IPS-20b (cell line): ENCODE data around the gene SUSD2.
"Not testable (repeated sequence)": the region's sequence is repeated elsewhere in the genome, so short reads cannot be mapped to it uniquely, and the experiment has no call there.

Experiments used
- H3K27ac ChIP-seq: one replicate; pipeline ENCODE4 v1.5.1; 2013; ENCODE audit warnings: low read length
- H3K27me3 ChIP-seq: 2 replicates; pipeline ENCODE4 v1.6.1; 2013; ENCODE audit warnings: mild to moderate bottlenecking, low read length, inconsistent platforms; ENCODE audit not compliant: insufficient read depth
- H3K36me3 ChIP-seq: 2 replicates; pipeline ENCODE4 v1.6.1; 2013; ENCODE audit warnings: low read depth, mild to moderate bottlenecking, inconsistent platforms, low read length, moderate library complexity; ENCODE audit not compliant: insufficient read depth
- H3K4me1 ChIP-seq: 2 replicates; pipeline ENCODE4 v1.6.1; 2013; ENCODE audit warnings: mild to moderate bottlenecking, control low read depth, inconsistent platforms, low read length, moderate library complexity; ENCODE audit not compliant: insufficient read depth
- H3K4me3 ChIP-seq: 2 replicates; pipeline ENCODE4 v1.5.1; 2013; ENCODE audit warnings: mild to moderate bottlenecking, low read length, inconsistent platforms
- H3K9ac ChIP-seq: 2 replicates; pipeline ENCODE4 v1.6.1; 2013; ENCODE audit warnings: low read depth, mild to moderate bottlenecking, inconsistent platforms, low read length, moderate library complexity
- H3K9me3 ChIP-seq: 2 replicates; pipeline ENCODE4 v1.6.1; 2013; ENCODE audit warnings: mild to moderate bottlenecking, low read depth, low read length, inconsistent platforms; ENCODE audit not compliant: insufficient read depth

Gene SUSD2

DNA sequence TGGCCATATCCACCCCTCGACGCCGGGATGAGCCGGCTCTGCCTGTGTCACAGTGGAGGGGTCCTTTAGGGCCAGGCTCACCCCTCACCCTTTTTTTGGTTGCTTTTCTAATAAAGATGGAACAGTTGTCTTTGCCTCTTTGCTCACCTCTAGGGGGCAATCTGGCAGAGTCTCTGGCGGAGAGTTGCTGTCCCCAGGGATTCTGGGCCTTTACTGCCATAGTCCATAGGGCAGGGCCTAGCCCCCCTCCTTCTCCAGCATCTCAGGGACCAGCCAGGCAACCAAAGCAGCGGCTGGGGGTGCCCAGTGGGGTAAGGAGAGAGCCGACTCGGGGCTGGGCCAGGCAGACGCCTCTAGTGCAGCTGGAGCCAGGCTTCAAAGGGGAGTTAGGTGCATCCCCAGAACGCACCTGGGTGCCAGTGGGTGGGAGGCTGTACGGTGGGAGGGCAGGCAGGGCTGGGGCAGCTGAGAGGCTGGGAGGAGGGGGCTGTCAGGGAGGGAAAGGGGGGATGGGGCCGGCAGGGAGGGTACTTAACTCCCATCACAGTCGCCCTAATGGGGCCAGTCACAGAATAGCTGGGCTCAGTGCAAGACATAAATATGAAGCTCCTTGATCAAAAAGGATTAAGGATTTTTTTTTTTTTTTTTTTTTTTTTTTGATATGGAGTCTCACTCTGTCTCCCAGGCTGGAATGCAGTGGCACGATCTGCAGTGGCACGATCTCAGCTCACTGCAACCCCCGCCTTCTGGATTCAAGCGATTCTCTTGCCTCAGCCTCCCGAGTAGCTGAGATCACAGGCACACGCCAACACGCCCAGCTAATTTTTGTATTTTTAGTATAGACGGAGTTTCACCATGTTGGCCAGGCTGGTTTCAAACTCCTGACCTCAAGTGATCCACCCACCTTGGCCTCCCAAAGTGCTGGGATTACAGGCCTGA lies 2.5 kb upstream of the SUSD2 start:
- peaks cover 8% of the 10 kb centered on the region for H3K4me1 ChIP-seq
- H3K9me3 ChIP-seq, result no peaks in the 10 kb centered on the region
- H3K9ac ChIP-seq, result no peak overlapping the region
- no peak overlapping the region for H3K4me3 ChIP-seq
- no peak overlapping the region for H3K27ac ChIP-seq
- no peaks in the 10 kb centered on the region for H3K27me3 ChIP-seq
- peaks cover 6% of the 10 kb centered on the region; the same call in 1 of the 2 replicates for H3K36me3 ChIP-seq

DNA sequence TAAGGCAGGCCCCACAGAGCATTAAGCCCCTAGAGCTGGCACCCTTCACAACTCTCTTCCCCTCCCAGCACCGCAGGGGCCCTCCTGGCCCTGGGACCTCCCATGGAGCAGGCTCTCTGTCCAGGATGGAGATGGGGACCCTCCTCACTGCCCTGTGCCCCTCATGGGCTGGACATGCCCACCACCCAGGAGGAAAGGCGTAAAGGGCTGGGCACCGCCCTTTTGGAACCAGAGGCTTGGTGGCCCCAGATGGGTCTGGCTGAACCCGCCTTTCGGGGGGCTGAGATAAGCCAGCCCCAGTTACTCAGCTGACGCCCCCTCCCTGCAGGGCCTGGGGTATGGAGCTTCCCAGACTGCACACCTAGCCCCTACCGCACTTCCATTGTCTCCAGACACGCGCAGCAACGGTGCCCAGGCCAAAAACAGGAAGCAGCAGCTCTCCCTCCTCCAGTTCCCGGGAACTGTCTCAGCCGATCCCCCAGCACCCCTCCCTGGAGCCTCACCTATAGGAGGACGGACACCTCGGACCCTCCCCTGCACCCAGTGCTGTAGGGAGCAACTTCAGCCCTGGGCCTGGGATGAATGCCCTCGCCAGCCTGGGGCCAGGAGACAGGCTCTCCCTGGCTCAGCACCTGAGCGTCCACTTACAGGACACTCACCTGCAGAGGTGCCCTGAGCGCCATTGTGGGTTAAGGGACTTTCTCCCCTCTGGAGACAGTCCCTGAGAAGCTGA lies 1.6 kb upstream of the SUSD2 start:
- H3K36me3 ChIP-seq, result 0 out of 2 replicates have a peak, but pooled peaks cover 6% of the 10 kb centered on the region
- H3K27me3 ChIP-seq, result no peaks in the 10 kb centered on the region
- H3K4me3 ChIP-seq, result no peak overlapping the region
- peaks cover 8% of the 10 kb centered on the region for H3K4me1 ChIP-seq
- no peak overlapping the region for H3K9ac ChIP-seq
- H3K27ac ChIP-seq, result no peak overlapping the region
- H3K9me3 ChIP-seq, result no peaks in the 10 kb centered on the region

DNA sequence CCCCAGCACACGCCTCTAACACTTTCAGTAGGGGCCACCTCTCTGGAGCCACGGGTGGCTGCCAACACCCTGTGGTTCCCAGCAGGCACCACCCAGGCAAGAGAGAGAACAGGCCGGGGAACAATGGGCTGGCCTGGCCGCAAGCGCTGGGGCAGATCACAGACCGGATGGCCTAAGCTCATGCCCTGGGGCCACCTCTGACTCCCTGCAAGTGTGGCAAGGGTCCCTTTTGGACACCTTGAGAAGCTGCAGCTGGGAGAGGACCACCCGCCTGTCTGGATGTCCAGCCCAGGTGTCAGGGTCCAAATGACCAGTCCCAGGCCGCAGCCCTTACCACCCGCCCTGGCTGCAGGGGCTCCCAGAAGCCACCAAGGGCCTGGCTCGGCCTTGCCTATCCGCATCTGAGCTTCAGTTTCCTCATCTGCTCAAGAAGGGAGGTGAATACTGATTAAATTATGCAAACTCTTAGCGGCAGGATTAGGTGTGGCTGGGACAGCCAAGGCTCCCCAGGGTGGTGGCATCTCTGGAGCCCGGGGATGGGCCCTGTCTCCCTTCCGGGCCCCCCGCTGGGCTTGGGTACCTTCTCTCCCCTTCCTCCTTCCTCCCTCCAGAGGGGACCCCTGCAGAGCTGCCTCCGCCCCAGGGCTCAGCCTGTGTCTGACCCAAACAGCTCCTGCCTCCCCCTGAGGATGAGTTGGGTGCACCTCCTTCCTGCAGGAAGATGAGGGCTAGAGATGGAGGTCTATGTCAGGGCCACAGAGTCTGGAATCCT lies 785 bp upstream of the SUSD2 start:
- Histone ChIP-seq H3K9ac (no peak overlapping the region), H3K9me3 (no peaks in the 10 kb centered on the region), H3K4me1 (peaks cover 8% of the 10 kb centered on the region), H3K36me3 (0 out of 2 replicates have a peak, but pooled peaks cover 5% of the 10 kb centered on the region), H3K27ac (no peak overlapping the region), H3K27me3 (no peaks in the 10 kb centered on the region), H3K4me3 (no peak overlapping the region)

DNA sequence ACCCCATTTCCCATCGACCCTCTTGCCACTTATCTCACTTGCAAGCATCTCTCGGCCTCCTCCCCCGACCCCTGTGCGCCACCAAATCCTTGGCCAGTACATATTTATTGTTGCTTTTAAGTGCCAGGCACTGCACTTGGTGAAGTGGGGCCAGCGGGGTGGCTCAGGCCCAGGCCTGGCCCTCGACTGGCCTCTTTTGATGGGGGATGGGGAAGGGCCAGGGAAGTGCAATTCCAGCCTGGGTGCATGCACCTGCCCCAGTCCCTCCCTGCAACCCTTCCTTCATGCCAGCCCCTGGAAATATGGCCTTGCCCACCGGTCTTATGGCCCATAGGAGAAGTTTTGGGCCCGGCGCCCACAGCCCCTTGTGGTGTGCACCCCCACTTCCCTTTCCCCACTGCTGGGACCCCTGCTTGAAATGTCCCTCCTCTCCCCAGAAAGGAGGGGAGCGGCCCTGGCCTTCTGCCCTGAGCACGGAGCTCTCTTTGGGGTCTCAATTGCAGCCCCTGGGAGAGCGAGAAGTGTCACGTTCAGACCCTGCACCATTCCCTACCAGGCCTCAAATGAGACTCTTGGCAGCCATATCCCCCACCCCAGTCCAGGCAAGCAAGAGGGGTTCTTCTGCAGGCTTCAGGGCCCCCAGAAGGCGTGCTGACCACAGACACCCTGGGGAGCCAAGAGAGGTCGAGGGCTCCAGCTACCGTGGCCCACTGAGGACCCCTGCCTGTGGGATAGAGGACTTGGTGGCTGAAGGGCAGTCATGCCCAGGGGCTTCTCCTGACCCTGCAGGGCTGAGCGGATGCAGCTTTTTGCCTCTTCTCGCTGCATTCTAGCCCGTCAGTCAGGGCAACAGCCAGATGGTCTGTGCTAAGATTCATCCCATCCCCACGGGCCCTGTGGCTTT lies 961 bp downstream of the SUSD2 start:
- H3K4me3 ChIP-seq, result no peak overlapping the region
- H3K9ac ChIP-seq, result no peak overlapping the region
- H3K27ac ChIP-seq, result no peak overlapping the region

DNA sequence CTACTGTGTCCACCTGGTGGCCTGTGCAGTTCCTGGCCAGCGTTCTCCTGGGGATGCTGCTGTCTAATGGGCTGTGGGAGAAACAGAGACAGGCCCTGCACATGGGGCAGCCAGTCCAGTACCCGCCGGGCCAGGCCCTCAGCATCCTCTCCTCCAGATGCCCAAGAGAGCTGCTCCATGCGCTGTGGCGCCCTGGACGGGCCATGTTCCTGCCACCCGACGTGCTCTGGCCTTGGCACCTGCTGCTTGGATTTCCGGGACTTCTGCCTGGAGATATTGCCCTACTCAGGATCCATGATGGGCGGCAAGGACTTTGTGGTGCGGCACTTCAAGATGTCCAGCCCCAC lies 1.6 kb downstream of the SUSD2 start:
- not testable (repeated sequence) for H3K4me3 ChIP-seq, H3K27ac ChIP-seq, H3K36me3 ChIP-seq, H3K27me3 ChIP-seq, H3K9me3 ChIP-seq, H3K9ac ChIP-seq, H3K4me1 ChIP-seq

More for the DNA sequence above, 961 bp downstream of the SUSD2 start:
- no peaks in the 10 kb centered on the region for H3K36me3 ChIP-seq
- no peaks in the 10 kb centered on the region for H3K9me3 ChIP-seq
- H3K4me1 ChIP-seq, result peaks cover 8% of the 10 kb centered on the region
- no peaks in the 10 kb centered on the region for H3K27me3 ChIP-seq

DNA sequence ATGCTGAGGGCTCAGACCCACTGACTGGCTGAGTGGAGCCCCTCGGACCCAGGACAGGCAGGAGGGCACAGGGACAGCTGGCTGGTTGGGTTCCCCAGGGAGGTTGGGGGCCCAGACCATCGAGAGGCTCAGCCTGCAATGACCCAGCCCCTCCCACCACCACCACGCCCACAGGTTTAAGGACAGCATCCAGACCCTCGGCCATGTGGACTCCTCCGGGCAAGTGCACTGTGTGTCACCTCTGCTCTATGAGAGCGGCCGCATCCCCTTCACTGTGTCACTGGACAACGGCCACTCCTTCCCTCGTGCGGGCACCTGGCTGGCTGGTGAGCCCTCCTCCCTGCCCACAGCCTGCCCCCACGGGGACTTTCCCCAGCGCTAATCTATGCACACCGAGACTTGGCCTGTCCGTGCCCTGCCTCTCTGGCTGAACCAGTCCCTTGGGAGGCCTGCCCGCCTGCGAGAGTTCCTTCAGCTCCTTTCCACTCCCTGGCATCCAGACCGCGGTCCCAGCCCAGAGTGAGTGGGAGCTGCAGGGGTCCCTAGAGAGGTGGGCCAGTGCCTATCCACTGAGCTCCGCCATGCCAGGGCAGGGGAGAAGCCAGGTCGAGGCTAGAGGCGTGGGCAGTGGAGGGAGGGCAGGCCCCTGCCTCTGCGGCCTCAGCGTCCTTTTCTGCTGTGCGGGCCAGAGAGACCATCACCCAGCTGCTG lies 2.2 kb downstream of the SUSD2 start:
- Histone ChIP-seq H3K9ac (no peak overlapping the region), H3K4me3 (no peak overlapping the region), H3K4me1 (peaks cover 8% of the 10 kb centered on the region), H3K9me3 (no peaks in the 10 kb centered on the region), H3K27ac (no peak overlapping the region), H3K27me3 (no peaks in the 10 kb centered on the region), H3K36me3 (no peaks in the 10 kb centered on the region)

DNA sequence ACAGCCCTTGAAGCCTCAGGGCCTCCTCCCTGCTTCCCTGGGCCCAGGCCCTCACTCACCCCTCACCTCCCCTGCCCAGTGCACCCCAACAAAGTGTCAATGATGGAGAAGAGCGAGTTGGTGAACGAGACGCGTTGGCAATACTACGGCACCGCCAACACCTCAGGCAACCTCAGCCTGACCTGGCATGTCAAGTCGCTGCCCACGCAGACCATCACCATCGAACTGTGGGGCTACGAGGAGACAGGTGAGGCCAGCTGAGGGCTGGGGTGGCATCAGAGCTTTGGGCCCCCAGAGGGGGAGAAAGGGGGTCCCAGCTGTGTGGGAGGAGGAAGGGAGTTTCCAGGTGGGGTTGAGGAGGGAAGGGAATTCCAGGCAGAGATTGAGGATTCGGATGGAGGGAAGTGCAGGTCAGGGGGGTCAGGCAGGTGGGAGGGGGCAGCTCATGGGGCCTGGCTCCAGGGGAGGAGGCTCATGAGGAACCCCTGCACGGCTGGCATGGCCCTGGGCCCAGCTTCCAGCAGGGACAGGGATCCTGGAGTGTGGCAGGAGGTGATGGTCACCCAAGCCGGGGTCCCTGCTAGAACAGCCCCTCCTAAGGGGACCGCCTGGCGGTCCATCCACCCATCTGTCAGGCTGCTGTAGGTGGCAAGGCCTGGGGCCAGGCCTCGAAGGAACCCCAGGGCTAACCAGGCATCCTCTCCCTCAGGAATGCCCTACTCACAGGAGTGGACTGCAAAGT lies 2.9 kb downstream of the SUSD2 start:
- H3K9me3 ChIP-seq, result no peaks in the 10 kb centered on the region
- peaks cover 8% of the 10 kb centered on the region for H3K4me1 ChIP-seq
- H3K36me3 ChIP-seq, result no peaks in the 10 kb centered on the region
- H3K9ac ChIP-seq, result no peak overlapping the region
- H3K27me3 ChIP-seq, result no peaks in the 10 kb centered on the region
- no peak overlapping the region for H3K4me3 ChIP-seq
- H3K27ac ChIP-seq, result no peak overlapping the region

DNA sequence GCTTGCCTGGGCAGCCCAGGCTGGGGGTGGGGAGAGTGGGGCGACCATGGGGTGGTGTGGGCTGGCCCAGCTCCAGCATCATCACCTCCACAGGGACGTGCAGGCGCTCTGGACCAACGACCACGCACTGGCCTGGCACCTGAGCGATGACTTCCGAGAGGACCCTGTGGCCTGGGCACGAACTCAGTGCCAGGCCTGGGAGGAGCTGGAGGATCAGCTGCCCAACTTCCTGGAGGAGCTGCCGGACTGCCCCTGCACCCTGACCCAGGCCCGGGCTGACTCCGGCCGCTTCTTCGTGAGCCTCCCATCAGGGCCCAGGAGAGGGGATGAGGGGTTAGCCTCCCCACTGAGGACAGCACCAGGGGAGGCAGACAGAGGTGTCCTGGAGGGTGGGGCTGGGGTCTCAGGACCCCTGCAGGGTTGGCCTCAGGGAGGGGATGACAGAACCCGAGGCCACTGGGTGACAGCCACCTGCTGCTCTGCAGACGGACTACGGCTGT lies 3.8 kb downstream of the SUSD2 start:
- Histone ChIP-seq H3K4me1 (peaks cover 8% of the 10 kb centered on the region), H3K9ac (no peak overlapping the region), H3K4me3 (no peak overlapping the region), H3K9me3 (no peaks in the 10 kb centered on the region), H3K27me3 (no peaks in the 10 kb centered on the region), H3K27ac (no peak overlapping the region), H3K36me3 (no peaks in the 10 kb centered on the region)

DNA sequence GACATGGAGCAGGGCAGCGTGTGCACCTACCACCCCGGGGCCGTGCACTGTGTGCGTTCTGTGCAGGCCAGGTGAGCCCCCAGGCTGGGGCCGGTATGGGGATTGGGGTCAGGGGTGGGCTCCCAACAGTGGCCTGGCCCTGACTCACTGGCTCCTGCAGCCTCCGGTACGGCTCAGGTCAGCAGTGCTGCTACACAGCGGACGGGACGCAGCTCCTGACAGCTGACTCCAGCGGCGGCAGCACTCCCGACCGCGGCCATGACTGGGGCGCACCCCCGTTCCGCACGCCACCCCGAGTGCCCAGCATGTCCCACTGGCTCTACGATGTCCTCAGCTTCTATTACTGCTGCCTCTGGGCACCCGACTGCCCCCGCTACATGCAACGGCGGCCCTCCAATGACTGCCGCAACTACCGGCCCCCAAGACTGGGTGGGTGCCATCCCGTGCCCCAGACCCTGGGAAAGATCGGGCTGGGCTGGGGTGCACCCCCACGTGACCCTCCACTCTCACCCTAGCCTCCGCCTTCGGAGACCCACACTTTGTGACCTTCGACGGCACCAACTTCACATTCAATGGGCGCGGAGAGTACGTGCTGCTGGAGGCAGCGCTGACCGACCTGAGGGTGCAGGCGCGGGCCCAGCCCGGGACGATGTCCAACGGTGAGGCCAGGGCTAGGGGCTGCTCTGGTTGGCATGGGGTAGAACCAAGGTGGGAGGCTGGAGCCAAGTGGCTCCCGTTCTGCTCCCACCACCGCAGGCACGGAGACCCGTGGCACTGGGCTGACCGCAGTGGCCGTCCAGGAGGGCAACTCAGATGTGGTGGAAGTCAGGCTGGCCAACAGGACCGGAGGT lies 4.4 kb downstream of the SUSD2 start:
- Histone ChIP-seq H3K27me3 (no peaks in the 10 kb centered on the region), H3K9me3 (no peaks in the 10 kb centered on the region), H3K27ac (no peak overlapping the region), H3K9ac (no peak overlapping the region), H3K36me3 (no peaks in the 10 kb centered on the region), H3K4me3 (no peak overlapping the region), H3K4me1 (peaks cover 8% of the 10 kb centered on the region)
